Kidney glomerular epithelial cell (primary cell): ENCODE data around the gene PTDSS2.
A peak's percentile ranks its signal among the peaks of the same experiment; 100 is the strongest.
"Not testable (repeated sequence)": the region's sequence is repeated elsewhere in the genome, so short reads cannot be mapped to it uniquely, and the experiment has no call there.

Experiments used
- DNase-seq: peaks from one replicate; lab custom pipeline; 2025; lab: John Stamatoyannopoulos, UW

The PTDSS2 gene

DNA sequence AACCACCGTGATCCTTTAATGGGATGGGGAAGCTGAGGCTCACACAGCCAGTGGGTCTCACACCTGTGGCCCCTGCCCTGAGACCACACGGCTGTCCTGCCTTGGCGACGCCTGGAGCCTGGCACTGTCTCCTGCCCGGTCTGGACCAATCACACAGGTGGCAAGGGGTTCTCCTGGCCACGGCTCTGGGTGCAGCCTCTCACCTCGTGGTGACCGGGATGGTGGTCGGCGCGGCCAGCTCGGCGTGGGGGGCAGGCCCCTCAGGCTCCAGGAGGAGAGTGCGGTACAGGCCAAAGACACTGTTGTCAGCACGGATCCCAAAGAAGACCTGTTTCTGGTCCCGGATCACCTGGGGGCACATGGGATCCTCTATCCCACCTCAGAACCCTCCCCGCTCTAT, 17.0 kb upstream of the PTDSS2 start:
- DNase-seq = no peak

DNA sequence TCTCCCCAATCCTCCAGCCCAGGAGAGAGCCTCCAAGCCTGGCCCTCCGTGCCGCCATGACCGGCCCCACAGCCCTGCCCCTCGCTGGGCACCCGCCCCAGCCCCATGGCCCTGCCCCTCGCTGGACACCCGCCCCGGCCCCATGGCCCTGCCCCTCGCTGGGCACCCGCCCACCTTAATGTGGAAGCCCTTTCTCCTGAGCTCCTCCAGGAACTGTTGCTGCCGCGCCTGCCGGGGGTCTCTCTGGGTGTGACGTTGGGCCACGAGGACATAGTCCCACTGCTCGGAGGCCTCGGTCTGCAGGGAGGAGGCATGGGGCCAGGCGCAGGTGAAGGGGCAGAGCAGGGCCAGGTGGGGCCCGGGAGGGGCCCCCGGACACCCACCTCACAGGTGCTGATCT, 16.4 kb upstream of the PTDSS2 start:
- no peak for DNase-seq

DNA sequence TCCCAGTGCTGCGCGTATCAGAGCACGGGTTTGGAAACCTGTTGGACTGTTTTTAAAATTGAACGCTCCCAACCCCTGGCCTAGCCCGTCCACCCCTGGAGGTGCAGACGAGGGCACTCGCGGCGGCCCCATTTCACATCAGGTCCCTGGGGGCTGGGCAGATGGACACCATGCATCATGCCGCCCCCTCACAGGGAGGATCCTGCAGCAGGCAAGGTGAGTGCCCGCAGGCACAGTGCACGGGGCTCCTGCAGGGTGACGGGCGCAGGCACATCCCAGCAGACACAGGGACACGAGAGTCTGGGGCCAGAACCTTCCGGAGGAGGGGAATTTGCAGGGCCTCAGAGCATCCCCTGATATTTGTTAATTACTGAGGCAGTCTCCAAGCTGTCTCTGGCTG, 15.6 kb upstream of the PTDSS2 start:
- no peak for DNase-seq

- not testable (repeated sequence) for DNase-seq
Observed at GRCh38 chr11:434999-435740, 14.9 kb upstream of the PTDSS2 start.

GRCh38 chr11:437228-437870, 12.7 kb upstream of the PTDSS2 start:
- DNase-seq = no peak

GRCh38 chr11:438101-438844, 11.8 kb upstream of the PTDSS2 start:
- no peak for DNase-seq

GRCh38 chr11:439315-440064, 10.6 kb upstream of the PTDSS2 start:
- no peak for DNase-seq

DNA sequence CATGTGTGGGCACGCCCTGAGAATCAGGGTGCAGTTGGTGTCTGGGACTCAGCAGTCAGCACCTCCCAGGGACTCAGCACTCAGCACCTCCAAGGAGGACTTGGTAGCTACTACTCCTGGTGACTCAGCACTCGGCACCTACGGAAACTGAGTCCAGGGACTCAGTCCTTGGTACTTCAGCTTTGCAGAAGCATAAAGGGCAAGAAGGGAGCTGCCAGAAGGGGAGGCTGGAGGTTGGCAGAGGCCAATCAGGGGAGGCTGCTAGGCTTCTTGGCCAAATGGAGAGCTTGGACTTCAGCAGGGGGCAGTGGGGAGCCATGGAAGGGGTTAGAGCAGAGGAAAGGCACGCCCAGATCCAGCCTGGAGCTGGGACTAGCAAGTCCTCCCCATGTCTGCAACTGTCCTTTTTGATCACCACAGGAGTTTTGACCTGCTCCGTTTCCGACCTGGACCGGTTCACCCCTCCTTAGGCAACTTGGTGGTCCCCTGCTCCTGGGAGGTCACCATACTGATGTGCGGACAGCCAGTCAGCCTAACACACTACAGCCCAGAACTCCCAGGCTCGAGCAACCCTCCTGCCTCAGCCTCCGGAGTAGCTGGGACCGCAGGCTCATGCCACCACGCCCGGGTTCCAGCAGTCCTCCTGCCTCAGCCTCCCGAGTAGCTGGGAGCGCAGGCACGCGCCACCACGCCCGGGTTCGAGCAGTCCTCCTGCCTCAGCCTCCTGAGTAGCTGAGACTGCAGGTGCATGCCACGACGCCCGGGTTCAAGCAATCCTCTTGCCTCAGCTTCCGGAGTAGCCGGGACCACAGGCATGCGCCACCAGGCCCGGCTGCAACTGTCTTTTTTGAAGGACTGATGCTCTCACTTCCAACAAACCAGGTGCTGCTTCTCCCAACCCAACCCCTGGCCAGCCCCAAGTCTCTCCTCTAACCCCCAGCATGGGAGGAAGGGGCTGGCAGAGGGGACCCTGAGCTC, 9.7 kb upstream of the PTDSS2 start:
- DNase-seq = no peak

DNA sequence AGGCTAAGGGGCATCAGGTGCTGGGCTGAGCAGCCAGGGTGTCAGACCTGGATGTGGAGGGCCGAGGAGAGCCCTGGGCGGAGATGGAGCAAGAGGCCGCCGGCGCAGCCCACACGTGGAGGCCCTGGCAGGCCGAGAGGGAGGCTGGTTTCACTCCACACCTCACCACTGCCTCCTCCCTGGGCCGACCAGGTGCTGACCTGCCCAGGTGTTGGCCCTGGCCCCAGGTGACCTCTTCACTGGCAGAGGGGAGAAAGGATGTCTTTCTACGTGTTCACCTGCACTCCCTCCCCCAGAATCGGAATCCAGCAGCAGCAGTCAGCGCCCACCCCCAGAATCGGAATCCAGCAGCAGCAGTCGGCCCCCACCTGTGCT, 9.0 kb upstream of the PTDSS2 start:
- no peak for DNase-seq

GRCh38 chr11:441418-442274, 8.4 kb upstream of the PTDSS2 start, which contains the start of gene ANO9:
Gene ANO9, minus strand, starts transcription at chr11:442011. Its CDS starts 85 bp downstream, at chr11:441926.
- no peak for DNase-seq

- no peak for DNase-seq
Observed at GRCh38 chr11:442611-443081, 7.4 kb upstream of the PTDSS2 start.

- no peak for DNase-seq
Observed at GRCh38 chr11:443542-444199, 6.4 kb upstream of the PTDSS2 start.

DNA sequence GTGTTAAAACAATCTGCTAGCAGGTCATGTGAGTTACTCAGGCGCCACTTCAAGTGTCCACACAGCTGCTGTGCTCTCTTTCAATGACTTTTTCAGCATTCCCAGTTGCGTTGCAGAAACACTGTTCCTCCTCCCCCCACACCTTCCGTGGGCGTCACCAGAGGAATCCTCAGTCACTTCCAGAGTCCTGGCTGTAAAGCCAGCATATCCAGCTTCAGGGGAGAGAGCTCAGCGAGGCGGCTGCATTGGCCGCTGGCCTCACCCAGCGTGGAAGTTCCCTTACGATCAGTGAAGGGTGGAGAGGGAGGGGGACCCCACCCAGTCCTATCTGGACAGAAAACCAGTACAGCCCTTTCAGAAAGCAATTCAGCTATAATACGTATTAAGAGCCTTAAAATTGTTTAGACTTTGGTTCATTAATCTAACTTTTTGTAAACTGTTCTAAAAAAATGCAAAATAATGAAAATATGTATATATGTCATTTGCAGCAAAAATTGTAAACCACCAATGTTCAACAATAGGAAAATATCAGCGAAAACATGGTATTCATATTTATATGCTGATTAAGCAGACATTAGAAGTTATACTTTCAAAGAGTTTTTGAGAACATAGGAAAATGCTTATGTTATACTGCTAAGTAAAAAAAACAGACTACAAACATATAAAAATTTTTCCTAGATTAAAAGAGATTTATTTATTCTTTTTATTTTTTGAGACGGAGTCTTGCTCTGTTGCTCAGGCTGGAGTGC, 5.5 kb upstream of the PTDSS2 start:
- DNase-seq = peak; percentile 12

- no peak for DNase-seq
Observed at GRCh38 chr11:445765-446588, 4.1 kb upstream of the PTDSS2 start.

DNA sequence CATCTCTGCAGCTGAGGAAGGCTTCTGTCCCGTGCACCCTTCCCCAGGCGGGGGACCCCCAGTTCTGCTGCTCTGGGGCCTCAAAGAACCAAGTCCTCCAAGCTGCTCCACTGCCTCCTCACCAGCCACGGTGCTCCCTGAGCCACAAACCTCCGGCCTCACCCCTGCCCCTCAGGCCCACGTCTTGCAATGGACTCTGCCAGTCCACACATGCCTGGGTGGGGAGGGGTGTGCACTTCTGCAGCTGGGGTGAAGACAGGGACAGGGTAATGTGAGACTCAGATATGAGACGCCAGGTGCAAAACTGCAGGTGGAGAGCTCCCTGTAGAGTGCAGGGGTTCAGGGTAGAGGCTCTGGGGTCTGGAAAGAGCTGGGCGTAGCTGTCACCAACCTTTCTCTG, 3.2 kb upstream of the PTDSS2 start:
- no peak for DNase-seq

GRCh38 chr11:447923-448731, 2.0 kb upstream of the PTDSS2 start:
- DNase-seq = peak; percentile 71
